ENCODE results near the gene GOLM1.

The GOLM1 gene

DNA sequence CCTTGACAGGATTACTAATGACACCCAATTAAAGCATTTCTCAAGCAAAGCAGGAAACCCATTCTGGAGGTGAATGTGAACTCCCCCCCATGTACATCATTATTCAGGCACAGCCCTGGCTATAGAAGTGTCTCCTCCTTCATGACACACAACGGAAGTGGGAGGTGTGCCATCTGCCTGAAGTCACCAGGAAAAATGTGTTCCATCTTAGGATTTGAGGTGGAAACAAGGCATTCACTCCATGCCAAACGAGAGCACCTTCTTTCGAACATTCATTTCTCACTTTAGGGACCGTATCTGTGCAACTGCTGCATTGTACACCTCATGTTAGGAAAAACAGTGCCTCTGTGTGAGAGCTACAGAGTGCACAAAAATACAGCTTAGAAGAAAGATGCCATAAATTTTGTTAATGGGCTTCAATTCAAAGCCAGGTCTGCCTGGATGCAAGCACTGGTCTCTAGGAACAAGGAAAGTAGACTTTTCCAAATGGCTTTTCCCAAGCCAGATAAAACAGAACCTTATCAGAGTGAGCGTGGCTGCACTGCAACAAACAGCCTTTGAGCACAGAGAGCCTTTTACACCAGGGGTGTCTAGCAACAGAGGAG, 19.4 kb downstream of the GOLM1 start:
- TF ChIP-seq, protein P1, sequence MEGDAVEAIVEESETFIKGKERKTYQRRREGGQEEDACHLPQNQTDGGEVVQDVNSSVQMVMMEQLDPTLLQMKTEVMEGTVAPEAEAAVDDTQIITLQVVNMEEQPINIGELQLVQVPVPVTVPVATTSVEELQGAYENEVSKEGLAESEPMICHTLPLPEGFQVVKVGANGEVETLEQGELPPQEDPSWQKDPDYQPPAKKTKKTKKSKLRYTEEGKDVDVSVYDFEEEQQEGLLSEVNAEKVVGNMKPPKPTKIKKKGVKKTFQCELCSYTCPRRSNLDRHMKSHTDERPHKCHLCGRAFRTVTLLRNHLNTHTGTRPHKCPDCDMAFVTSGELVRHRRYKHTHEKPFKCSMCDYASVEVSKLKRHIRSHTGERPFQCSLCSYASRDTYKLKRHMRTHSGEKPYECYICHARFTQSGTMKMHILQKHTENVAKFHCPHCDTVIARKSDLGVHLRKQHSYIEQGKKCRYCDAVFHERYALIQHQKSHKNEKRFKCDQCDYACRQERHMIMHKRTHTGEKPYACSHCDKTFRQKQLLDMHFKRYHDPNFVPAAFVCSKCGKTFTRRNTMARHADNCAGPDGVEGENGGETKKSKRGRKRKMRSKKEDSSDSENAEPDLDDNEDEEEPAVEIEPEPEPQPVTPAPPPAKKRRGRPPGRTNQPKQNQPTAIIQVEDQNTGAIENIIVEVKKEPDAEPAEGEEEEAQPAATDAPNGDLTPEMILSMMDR (IDR thresholded peaks at IDR 0.05; ENCODE audit: low read depth, low read length): no peak
- H3K4me3 ChIP-seq (ENCODE audit: low read depth, low read length): no peak overlapping the region

DNA sequence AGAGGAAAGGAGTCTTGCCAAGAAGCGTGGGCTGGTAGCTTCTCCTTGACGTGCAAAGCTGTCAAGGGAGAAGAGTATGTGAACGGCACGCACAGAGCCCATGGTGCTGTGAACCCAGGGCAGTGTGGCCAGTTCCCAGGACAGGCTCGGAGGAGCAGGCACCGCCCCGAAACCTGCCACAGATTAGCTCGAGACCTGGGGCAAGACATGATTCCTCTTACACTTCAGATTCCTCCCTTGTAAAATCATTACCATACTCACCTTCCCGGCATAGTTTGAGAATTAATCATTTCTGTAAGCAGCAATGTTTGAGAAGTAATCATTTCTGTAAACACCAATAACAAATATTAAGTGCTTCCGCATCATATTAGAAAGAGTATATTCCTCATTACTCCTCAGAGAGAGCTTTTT, 19.9 kb downstream of the GOLM1 start:
- TF ChIP-seq, protein P1 (IDR thresholded peaks at IDR 0.05; ENCODE audit: low read depth, low read length): no peak
- no peak overlapping the region for H3K4me3 ChIP-seq (ENCODE audit: low read depth, low read length)

- TF ChIP-seq, protein P1 (IDR thresholded peaks at IDR 0.05; ENCODE audit: low read depth, low read length): no peak
- H3K4me3 ChIP-seq (ENCODE audit: low read depth, low read length): no peak overlapping the region
These were observed 20.6 kb downstream of the GOLM1 start for GRCh38 chr9:86078731-86079130.

GRCh38 chr9:86077276-86077675, 22.1 kb downstream of the GOLM1 start:
- H3K4me3 ChIP-seq (ENCODE audit: low read depth, low read length): no peak overlapping the region
- TF ChIP-seq, protein P1 (IDR thresholded peaks at IDR 0.05; ENCODE audit: low read depth, low read length): no peak

- no peak overlapping the region for H3K4me3 ChIP-seq (ENCODE audit: low read depth, low read length)
- TF ChIP-seq, protein P1 (IDR thresholded peaks at IDR 0.05; ENCODE audit: low read depth, low read length): no peak
These were observed 23.9 kb downstream of the GOLM1 start for GRCh38 chr9:86075132-86076109.

DNA sequence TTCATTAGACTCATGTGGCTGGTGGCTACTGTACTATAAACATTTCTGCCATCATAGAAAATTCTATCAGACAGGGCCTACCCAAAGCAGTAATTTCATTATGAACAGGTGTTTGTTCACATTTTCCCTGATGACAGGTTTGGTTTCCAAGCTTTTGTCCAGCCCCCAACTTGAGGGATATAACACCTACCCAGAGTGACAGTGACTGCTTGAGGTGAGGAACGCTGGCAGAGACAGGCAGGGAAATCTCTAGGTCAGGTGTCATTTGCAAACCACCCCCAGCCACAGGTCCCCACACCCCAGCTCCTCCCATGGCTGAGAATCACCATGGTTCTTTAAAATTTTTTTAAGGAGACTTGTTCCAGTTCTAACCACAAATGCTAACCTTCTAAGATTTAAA, 25.5 kb downstream of the GOLM1 start:
- H3K4me3 ChIP-seq (ENCODE audit: low read depth, low read length): no peak overlapping the region
- TF ChIP-seq, protein P1 (IDR thresholded peaks at IDR 0.05; ENCODE audit: low read depth, low read length): no peak

DNA sequence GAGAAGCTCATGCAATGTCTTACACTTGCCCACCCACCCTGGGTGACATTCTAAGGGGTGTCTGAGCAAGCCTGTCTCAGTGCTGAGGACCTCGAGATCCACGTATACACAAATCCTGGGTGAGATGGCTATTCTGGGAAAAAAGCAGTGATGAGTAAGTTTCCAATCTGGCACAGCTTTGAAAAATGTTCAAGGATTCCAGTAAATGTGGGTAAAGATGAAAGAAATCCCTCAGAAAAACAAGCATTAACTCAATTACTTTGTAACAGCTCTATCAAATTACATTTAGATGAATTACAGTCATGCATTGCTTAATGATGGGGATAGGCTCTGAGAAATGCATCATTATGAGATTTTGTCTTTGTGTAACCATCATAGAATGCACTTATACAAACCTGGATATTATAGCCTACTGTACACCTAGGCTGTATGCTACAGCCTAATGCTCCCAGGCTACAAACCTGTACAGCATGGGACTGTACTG, 26.9 kb downstream of the GOLM1 start:
- no peak overlapping the region for H3K4me3 ChIP-seq (ENCODE audit: low read depth, low read length)
- TF ChIP-seq, protein P1 (IDR thresholded peaks at IDR 0.05; ENCODE audit: low read depth, low read length): no peak

All from WI38 (cell line).